Activated CD4-positive, CD25-positive, alpha-beta regulatory T cell (primary cell): Measurements from ENCODE around the gene CASKIN2.
"Not testable (repeated sequence)": the region's sequence is repeated elsewhere in the genome, so short reads cannot be mapped to it uniquely, and the experiment has no call there.

ENCODE experiments used
- DNase-seq, 4 experiments: peaks; one replicate each; lab custom pipeline; 2025; lab: John Stamatoyannopoulos, UW

Gene CASKIN2

DNA sequence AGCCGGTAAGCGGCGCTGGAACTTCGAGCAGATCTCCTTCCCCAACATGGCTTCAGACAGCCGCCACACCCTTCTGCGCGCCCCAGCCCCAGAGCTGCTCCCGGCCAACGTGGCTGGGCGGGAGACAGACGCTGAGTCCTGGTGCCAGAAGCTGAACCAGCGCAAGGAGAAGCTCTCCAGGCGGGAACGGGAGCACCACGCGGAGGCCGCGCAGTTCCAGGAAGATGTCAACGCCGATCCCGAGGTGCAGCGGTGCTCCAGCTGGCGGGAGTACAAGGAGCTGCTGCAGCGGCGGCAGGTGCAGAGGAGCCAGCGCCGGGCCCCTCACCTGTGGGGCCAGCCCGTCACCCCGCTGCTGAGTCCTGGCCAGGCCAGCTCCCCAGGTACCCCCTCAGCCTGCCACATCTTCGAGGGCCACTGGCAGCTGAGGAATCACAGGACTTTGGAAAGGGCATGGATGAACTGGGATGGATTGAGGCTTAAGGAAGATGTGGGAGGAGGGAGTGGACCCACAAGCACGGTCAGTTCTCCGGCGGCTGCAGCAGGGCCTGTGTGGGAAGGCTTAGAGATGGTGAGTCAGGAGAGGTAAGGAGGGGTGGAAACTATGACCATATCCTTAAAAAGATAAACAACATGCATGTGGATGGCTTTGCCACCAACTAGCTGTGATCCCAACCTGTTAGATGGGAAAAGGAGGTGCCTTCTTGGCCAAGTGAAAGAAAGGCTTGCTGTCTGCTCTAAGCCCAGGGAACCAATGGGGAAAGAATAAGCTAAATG, 6.8 kb upstream of the CASKIN2 start:
- DNase-seq: no peak

DNA sequence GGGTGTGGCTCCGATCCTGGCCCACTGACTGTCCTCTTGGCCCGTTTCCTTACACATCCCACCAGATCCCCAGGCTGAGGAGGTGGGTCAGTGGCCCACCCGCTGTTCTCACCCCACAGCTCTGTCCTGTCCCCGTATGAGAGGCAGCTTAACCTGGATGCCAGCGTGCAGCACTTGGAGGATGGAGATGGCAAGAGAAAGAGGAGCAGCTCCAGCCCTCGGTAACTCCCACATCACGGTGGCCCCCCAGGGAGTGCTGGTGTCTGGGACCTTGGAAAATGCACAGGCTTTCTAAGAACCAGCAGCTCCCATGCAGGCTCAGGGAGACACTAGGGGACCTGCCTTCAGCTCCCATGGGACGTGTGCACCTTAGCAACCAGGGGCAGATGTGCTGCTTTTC, 6.0 kb upstream of the CASKIN2 start:
- no peak for DNase-seq

DNA sequence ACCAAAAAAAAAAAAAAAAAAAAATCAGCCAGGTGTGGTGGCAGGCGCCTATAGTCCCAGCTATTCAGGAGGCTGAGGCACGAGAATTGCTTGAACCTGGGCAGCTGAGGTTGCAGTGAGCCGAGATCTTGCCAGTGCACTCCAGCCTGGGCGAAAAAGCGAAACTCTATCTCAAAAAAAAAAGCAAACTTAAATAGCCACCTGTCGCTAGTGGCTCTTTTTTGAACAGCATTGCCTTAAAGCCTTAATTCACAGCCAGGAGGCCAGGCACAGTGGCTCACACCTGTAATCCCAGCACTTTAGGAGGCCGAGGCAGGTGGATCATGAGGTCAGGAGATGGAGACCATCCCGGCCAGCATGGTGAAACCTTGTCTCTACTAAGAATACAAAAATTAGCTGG, 5.1 kb upstream of the CASKIN2 start:
- DNase-seq: not testable (repeated sequence)

DNA sequence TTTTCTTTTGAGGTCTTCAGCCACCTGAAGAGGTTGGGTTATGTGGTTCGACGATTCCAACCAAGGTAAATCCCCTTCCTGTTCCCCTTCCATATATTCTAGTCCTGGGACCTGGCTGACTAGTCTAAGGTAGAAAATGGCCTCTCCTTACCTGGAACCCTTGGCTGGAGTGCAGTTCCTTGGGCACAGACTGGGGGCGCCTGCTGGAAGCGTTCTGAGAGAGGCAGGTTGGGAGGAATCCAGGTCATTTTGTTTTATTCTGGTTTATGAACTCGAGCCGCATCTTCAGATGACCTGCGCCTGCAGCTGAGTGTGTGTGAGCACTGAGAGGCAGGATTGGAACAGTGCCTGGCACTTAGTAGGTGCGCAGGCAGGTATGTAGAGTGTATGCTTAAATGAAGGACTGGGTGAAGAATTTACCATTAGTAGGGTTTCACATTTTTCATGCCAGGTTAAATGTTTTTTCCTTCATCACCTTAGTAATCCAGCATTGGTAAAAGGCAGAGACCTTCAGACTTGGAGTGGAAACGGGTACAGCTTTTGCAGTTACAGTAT, 3.7 kb upstream of the CASKIN2 start:
- DNase-seq: no peak

DNA sequence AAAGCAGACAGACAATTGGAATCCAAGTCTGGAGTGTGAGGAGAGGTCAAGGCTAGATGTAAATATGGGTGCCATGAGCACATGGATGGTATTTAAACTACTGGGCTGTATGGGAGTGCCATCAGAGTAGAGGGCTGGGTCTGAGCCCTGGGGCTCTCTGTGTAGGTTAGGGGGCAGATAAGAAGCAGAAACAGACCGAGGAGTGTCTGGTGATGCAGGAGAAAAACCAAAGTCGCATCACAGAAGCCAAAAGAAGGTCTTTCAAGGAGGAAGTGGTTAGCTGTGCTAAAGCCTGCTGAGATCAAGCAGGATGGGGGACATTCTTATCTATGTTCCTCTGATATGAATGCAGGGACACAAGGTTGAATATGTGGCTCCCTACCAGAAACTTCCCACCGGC, 2.9 kb upstream of the CASKIN2 start:
- no peak for DNase-seq

DNA sequence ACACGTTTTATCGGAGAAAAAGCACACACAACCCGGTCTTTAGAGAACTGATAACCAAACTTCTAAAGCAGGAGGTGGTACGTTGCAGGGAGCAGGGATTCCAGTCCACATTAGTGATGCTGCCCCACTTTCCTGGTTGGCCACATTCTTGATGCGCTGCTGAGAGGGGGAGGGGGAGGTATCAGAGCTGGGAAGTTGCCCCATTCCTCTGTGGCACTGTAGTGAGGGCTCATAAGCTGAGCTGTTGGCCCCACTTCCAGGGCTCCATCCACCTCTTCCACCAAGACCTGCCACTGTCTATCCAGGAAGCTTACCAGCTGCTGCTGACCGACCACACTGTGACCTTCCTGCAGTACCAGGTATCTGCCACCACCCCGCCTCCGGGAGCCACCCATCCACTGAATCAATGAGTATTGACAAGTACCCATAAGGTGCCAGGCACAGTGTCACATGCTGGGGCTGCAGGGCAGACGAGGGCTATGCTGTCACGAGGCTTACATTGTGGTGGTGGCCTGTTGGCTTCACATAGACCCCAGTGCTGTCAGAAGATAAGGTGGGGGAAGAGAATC, 2.0 kb upstream of the CASKIN2 start:
- DNase-seq: no peak

DNA sequence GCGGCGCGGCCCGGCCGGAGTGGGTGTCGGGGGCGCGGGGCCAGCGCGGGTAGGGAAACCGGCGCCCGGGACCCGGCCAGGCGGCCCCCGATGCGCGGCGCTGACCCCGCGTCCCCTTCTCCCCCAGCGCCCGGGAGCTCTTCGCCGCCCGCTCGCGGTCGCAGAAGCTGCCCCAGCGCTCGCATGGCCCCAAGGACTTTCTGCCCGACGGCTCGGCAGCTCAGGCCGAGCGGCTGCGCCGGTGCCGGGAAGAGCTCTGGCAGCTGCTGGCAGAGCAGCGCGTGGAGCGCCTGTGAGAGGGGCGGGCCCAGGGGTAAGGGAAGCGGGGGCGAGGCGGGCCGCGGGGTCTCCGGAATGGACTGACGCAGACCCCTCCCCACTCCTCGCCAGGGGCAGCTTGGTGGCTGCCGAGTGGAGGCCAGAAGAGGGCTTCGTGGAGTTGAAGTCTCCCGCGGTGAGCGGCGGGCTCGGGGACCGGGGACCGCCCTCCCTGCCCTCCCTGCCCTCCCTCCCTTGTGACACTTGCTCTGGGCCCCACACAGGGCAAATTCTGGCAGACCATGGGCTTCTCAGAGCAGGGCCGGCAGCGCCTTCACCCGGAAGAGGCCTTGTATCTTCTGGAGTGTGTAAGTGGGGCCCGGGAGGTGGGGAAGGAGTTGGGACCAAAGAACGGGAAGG, 1.4 kb upstream of the CASKIN2 start:
- DNase-seq: peak in 1 of 4 experiments; percentile 31

DNA sequence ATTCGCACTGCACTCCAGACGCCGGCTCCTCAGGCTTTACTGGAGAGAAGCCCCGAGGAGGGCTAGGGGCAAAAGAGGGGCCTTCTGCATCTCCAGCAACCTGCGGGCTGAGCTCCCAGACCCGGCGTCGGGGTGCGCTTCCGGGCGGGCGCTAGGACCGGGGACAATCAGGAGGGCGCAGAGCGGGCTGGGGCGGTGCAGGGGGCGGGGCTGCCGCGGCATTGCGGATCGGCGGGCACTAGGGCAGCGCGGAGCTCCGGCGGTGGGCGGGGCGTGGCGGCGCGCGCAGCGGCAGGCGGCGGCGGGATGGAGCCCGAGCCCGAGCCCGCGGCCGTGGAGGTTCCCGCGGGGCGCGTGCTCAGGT, 900 bp upstream of the CASKIN2 start, which contains the start of gene TSEN54:
Gene TSEN54, plus strand, starts transcription at position 274 of the 364 bp plus-strand sequence. Its CDS starts 33 bp downstream, at position 307.
- peak; percentile 87 to 95 (median 92) for DNase-seq

DNA sequence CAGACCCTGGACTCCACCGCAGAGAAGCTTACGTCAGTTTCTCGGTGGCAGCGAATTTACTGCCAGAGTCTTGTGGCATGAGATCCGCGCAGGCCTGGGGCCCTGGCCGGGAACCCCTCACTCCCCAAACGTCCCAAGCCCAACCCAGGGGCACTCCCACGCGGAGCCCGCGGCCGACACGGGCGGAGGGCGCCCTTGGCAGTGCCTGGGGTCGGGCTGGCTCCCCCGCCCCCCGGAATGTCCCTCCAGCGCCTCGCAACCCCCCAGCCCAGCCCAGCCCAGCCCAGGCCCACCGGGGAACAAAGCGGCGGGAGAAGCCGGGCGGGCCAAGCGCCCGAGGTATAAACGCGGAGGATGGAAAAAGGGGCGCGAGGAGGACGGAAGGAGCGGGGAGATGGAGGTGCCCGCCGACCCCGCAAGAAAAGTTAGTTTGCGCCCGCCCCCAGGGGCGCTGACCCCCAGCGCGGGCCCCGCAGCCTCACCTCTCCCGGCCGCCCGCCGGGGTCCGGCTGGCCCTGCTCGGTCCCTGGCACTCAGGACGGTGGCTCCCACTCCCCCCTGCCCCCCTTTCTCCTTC, 330 bp downstream of the CASKIN2 start:
- DNase-seq: no peak

DNA sequence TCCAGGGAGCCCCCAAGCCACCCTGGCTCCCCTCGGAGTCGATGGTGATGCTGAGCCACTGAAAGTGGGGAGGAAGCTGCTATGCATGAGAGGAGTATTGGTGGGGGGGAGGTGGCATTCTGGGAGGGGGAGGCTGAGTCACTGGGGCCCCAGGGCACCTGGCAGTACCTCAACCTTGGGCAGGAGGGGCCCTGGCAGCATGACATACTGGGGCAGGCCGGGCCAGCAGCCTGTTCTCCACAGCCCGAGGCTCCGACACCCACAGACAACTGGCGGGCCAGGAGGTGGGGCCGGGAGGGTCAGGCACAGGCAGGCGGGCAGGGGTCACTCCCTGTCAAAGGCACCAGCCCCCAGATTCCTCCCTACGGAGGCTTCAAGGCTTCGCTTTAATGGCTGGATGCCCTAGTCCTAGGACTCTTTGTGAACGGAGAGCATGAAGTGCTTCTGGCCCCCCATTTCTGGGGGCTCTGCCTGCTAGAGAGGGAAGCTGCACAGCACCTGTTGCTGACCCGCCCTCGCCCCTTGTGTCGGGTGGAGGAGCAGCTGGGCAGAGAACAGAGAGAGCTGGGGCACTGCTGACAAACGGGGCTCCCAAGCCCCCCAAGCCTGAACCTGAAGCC, 928 bp downstream of the CASKIN2 start:
- no peak for DNase-seq

DNA sequence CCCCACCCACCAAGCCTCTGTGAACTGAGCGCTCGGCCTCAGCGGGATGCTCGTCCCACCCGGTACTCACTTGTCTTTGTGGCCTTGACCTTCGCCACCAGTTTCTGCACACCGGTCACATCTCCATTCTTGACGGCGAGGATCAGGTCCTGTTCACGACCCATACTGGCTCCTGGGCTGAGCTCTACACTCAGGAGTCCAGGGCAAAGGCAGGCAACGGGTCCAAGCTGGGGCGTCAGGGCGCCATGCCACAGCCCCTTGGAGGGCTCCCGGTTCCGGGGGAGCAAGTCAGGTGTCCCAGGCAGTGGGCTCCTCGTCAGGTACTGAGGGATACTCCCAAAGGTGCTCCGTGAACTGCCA, 1.7 kb downstream of the CASKIN2 start:
- no peak for DNase-seq

DNA sequence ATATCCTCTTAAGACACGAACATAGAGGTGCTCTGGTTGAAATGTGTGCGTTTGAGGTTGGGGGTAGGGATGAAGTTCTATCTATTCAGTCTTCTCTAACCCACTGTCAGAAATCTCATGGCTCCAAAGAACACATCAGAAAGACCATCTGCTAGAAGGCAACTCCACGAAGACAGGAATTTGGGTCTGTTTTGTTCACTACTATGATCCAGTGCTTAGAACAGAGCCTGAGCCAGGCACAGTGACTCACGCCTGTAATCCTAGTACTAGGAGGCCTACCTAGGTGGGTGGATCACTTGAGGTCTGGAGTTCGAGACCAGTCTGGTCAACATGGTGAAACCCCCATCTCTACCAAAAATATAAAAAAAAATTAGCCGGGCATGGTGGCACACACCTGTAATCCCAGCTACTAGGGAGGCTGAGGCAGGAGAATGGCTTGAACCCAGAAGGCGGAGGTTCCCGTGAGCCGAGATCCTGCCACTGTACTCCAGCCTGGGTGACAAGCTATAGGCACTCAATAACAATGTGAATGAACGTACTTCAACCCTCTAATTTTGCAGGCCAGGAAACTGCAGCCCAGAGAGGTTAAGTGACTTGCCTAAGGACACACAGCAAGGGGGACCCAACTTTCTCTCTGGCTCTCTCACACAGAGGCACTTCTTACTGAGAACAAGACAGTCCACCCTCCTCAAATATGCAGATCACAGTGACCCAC, 2.3 kb downstream of the CASKIN2 start:
- no peak for DNase-seq

DNA sequence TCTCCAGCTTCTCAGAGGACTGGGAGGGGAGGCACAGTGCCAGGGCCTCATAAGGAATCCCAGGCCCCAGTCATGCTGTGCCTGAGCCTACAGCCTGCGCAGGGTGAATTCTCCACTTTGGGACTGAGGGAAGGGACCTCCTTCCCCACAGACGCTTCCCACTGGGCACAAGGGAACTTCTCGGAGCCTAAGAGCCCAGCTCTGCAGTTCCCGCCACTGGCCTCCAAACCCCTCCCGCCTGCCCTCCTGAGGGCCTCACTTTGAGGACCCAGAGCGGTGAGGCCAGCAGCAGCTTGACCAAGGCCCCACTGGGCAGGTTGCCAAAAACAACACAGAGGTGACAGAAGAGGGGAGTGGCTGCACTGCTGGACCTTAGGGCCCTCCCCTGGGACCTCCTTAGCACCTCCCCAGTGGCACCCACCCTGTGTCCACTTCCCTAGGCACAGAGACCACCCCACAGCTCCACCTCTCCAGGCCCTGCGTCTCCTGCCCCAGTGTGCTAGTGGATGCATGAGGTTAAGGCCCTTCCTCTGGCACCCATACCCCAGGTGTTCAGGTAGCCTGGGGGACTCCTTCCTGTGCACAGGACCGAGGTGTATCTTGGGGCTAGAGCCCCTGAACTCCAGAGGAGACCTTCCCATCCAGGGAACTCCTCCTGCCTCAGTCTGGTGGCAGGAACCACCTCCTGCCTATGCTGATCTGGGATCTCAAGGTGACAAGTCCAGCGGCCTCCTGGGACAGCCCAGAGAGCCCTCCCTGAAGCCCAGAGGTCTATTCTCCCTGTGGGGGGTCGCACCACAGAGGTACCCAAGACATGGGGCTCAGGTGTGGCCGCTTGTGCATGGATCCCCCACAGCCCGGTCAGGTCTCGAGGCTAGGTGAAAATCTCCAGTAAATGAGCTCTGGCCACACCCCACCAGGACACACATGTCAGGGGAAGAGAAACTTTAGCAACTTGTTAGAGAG, 3.4 kb downstream of the CASKIN2 start:
- DNase-seq: no peak

DNA sequence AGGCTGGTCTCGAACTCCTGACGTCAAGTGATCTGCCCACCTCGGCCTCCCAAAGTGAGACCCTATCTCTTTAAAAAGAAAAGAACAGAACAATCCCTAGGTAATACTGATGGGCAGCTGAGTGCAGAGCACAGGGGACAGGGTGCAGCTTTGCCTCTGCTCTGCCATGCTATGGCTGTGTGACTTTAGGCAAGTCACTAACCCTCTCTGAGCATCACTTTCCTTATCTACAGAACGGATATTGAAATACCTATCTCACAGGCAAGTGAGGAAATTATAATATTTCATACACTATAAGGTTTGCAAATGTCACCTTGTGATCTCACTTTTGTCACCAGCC, 4.1 kb downstream of the CASKIN2 start:
- no peak for DNase-seq

DNA sequence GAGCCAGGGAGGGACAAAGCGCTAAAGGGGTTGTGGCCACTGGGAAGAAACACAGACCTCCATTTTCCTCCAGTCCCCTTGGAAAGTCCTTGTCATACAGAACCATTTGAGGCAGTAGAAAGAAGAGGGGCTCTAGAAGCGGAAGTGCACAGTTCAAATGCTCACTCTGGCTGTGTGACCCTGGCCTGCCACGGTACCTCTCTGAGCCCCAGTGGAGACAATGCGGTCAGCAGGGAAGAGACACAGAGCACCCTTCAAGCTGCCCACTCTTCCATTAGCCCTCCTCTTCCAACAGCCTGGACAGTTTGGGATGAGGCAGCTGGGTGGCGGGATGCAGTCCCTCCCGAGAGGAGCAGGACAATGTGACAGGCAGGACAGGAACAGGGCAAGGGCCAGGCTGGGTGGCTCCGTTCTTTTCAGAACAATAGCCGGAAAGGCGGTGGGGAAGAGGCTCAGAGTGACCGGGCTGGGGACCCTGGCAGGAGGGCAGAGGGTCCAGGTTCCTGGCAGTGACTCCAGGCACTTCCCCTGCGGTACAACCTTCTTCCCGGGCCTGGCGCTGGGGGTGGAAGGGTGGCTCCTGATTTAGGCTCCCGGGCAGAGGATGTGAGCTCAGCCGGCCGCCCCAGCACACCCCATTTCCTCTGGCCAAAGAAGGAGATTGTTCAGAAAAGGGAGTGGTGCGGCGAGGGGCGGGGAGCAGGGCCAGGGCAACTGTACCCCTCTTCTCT, 5.6 kb downstream of the CASKIN2 start:
- DNase-seq: no peak

DNA sequence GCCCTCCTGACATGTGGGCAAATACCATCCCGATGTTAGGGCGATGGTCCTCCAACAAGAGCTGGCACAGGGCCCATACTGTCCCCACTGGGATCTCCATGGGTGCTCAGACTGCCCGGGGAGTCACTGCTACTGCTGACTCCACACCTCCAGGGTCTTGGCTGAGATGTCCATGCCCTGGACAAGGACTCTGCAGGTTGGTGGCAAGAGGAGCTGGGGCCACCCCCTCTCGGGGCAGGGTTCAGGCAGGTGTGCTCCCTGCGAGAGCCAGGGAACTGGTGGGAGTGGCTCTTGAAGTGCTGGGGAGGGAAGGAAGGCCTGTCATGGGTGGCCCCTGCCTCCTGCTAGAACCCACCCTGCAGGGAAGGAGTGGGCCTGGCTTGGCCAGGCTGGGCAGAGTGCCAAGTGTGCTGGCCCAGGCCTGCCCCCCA, 6.4 kb downstream of the CASKIN2 start:
- DNase-seq: no peak

DNA sequence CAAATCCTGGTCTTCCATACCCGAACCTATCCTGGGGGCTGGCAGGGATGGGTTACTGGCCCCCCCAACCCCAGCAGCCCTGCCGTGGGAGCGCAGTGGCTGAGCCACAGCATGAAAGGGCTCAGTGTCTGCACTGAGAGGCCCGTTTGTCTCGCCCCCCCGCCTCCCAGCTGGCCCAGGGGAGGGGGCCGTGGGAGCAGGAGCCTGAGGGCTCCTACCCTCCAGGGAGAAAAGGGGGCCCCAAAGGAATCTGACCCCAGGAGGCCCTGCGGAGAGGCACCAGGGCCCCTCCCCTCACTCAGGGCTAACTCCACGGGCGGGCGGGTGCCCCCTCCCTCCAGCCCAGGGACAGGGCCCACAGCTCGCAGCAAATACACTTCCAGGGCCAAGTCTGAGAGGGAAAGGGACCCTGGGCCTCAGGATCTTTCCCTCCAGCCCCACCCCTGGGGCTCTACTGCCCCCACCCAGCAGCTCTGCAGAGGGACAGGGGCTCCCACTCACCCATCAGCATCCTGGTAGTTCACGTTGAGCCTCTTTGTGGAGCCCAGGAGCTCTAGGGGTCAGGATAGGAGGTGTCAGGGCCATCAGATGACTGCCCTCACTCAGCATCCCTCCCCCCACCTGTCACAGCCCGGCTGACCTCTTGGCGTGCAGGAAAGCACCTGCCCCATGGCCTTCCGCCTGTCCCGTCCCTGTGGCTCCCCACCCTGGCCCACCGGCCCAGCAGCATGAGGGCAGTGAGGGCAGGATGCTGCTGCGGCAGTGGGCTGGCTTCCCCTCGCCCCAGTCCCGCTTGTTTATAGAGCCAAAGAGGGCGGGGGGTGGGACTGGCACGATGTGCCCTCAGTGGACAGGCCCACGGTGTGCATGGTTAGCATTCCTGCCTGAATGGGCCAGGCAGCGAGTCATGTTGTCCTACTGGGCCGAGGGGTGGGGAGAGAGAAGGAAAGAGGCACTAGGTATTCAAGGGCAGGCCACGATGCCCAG, 7.3 kb downstream of the CASKIN2 start:
- DNase-seq: no peak

DNA sequence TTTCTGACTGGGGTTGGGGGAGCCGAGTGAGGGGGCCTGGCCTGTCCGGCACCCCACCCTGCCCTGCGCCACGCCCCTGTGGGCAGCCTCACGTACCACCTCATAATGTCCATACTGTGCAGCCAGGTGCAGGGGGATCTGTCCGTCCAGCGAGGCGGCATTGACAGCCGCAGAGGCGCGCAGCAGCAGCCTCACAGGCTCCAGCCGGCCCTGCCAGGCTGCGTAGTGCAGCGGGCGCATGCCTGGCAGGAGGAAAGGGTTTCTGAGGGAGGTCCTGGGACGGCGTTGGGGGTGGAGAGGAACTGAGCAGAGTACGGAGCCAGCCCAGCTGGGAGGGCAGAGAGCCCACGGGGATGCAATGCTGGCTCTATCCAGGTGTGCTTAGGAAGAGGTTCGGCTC, 8.4 kb downstream of the CASKIN2 start:
- DNase-seq: no peak

DNA sequence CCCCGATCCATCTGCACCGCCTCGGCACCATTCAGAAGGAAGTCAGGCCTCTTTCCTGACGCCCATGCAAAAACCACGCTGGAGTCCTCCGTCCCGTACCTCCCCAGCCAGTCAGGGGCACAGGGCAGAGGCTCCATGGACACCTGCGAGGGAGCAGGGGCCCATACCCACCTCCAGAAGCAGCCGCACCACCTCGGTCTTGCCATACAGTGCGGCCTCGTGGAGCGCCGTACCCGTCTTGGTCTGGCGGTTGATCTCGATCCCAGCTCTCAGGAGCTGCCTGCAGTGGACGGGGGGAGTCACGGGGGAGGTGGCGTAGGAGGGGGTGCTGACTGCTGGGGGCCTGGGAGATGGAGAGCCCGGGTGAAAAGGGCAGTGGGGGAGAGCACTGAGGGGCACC, 9.2 kb downstream of the CASKIN2 start:
- no peak for DNase-seq
